K562 (cell line): ENCODE measurements around the gene DCTN2. TPM values are rescaled to one million over a fixed set of nuclear protein-coding genes. Genes with fewer than 3 reads are reported as not detected.

Source experiments
- ATAC-seq: fragments of 200-7000 bp; cut with Tn5 transposase; 3 replicates; pipeline ENCODE4 v1.9.1; 2020; ENCODE audit warnings: moderate library complexity
- BruUV-seq: library from RNA; stranded (reverse); fragments of 400-500 nt; replicated peaks from 2 replicates; lab custom pipeline; 2021; lab: Mats Ljungman, UMichigan
- CTCF ChIA-PET: fragments of 300-600 bp; formaldehyde crosslinking; extraction: SDS; loops from one replicate; lab custom pipeline; 2021; ENCODE audit warnings: low intra/inter-chr PET ratio; lab: Yijun Ruan, JAX
- POLR2A ChIA-PET: fragments of 300-600, 350-650 bp; sonication (Branson Sonifier 250); formaldehyde crosslinking; extraction: SDS; loops from one replicate; lab custom pipeline; 2021; ENCODE audit warnings: antibody characterized with exemption, inconsistent platforms; lab: Yijun Ruan, JAX
- DNase-seq, 4 experiments: peaks; one replicate each; pipeline versions ENCODE4 v3.0.0 to v3.0.0-alpha.2; 2011 to 2018; ENCODE audit warnings: low spot score in 3 of 4, mixed read lengths in 3 of 4; ENCODE audit errors: extremely low read depth in 1 of 4
- FAIRE-seq: peaks from 2 replicates; lab custom pipeline; 2011; peaks lifted over from hg19 to GRCh38; lab: Jason Lieb, UNC
- H2AFZ ChIP-seq: 2 replicates; pipeline ENCODE4 v1.6.0; 2011; ENCODE audit warnings: low read depth, low read length, control low read depth, inconsistent platforms
- H3K27ac ChIP-seq: fragments of 200-600 bp; 3 replicates; pipeline ENCODE4 v1.8.0; 2011; ENCODE audit warnings: low read depth, mild to moderate bottlenecking, control low read depth, inconsistent platforms, low read length, moderate library complexity, mixed read lengths; ENCODE audit errors: extremely low read depth
- H3K27me3 ChIP-seq, 2 experiments: fragments of 300-600 bp in 1 of 2; 2 replicates in 1 of 2; 3 replicates in 1 of 2; pipeline versions ENCODE4 v1.6.0 to v1.8.0; 2011; ENCODE audit warnings: inconsistent platforms in 2 of 2, low read length in 2 of 2, mild to moderate bottlenecking in 1 of 2, mixed read lengths in 1 of 2, moderate library complexity in 1 of 2; ENCODE audit not compliant: control insufficient read depth in 2 of 2, insufficient read depth in 2 of 2
- H3K36me3 ChIP-seq: fragments of 300-600 bp; 3 replicates; pipeline ENCODE4 v1.8.0; 2011; ENCODE audit warnings: mild to moderate bottlenecking, low read length, inconsistent platforms; ENCODE audit not compliant: control insufficient read depth, insufficient read depth
- H3K4me1 ChIP-seq, 2 experiments: fragments of 200-600 bp in 1 of 2; replicated peaks in 1 of 2; 2 replicates in 1 of 2; 3 replicates in 1 of 2; pipeline versions ENCODE4 v1.5.1 to v1.8.0; 2011; ENCODE audit warnings: inconsistent platforms in 2 of 2, low read length in 2 of 2, mild to moderate bottlenecking in 1 of 2, mixed read lengths in 1 of 2, moderate library complexity in 1 of 2; ENCODE audit not compliant: control insufficient read depth in 2 of 2, insufficient read depth in 2 of 2
- H3K4me2 ChIP-seq: 2 replicates; pipeline ENCODE4 v1.6.1; 2011; ENCODE audit warnings: low read length, control low read depth, inconsistent platforms, mixed read lengths; ENCODE audit not compliant: insufficient read depth
- H3K4me3 ChIP-seq: fragments of 200-600 bp; sonication (generic), shearing (Covaris generic); 2 replicates; pipeline ENCODE4 v1.5.1; 2016; ENCODE audit warnings: control low read depth, inconsistent platforms
- H3K79me2 ChIP-seq: fragments of 200-600 bp; 3 replicates; pipeline ENCODE4 v1.8.0; 2011; ENCODE audit warnings: low read length, inconsistent platforms; ENCODE audit not compliant: control insufficient read depth, insufficient read depth
- H3K9ac ChIP-seq, 2 experiments: 2 replicates each; pipeline versions ENCODE4 v1.6.0 to v1.6.1; 2011; ENCODE audit warnings: low read depth in 2 of 2, low read length in 2 of 2, control low read depth in 1 of 2, inconsistent platforms in 1 of 2, mild to moderate bottlenecking in 1 of 2, mixed read lengths in 1 of 2; ENCODE audit not compliant: insufficient read depth in 1 of 2
- H3K9me1 ChIP-seq: one replicate; pipeline ENCODE4 v1.6.0; 2011; ENCODE audit warnings: inconsistent platforms, mild to moderate bottlenecking, low read length, moderate library complexity; ENCODE audit not compliant: control insufficient read depth, insufficient read depth
- H3K9me3 ChIP-seq: replicated peaks from 2 replicates; pipeline ENCODE4 v1.5.1; 2011; ENCODE audit warnings: low read depth, low read length, inconsistent platforms; ENCODE audit not compliant: control insufficient read depth, insufficient read depth
- H4K20me1 ChIP-seq: replicated peaks from 2 replicates; pipeline ENCODE4 v1.6.1; 2011; ENCODE audit warnings: low read length, inconsistent platforms, mixed read lengths; ENCODE audit not compliant: control insufficient read depth, insufficient read depth
- HINFP ChIP-seq: fragments of 450-650 bp; conservative IDR thresholded peaks from 2 replicates; pipeline ENCODE4 v1.6.1; 2016; ENCODE audit warnings: missing genetic modification characterization, low read depth, mild to moderate bottlenecking, control low read depth, missing compliant biosample characterization
- NFRKB ChIP-seq: fragments of 450-650 bp; IDR thresholded peaks from 2 replicates; pipeline ENCODE4 v1.6.1; 2016; ENCODE audit warnings: low read depth
- RBBP5 ChIP-seq: fragments of 200-600 bp; sonication (generic); IDR thresholded peaks from 2 replicates; pipeline ENCODE4 v1.6.1; 2012; ENCODE audit warnings: borderline replicate concordance, mild to moderate bottlenecking, low read length, control low read depth, inconsistent platforms; ENCODE audit not compliant: insufficient read depth, poor library complexity, severe bottlenecking
- THAP12 ChIP-seq: fragments of 250-450 bp; sonication (Bioruptor Pico); IDR thresholded peaks from 2 replicates; pipeline ENCODE4 v1.9.0; 2021; ENCODE audit warnings: mild to moderate bottlenecking, inconsistent platforms
- WGBS: fragments of 100-300 bp; shearing (Covaris generic); methylation state at CpG from one replicate; pipeline ENCODE4 v1.1.6; 2016; ENCODE audit warnings: low coverage, mixed read lengths; ENCODE audit not compliant: insufficient coverage; ENCODE audit errors: missing lambda C conversion rate; 5-methylcytosine and 5-hydroxymethylcytosine counted together
- in situ Hi-C: fragments of 300-500 bp; cut with MboI; formaldehyde crosslinking; loops from 4 replicates; pipeline ENCODE4 v1.15.0; 2018; ENCODE audit warnings: inconsistent platforms, mixed read lengths
- intact Hi-C: fragments of 100-400 bp; cut with micrococcal nuclease; formaldehyde crosslinking; loops from 2 replicates; pipeline ENCODE4 v1.14.2; 2022
- polyA plus RNA-seq, 8 experiments: library from polyadenylated mRNA; depleted of rRNA in 4 of 8; stranded (reverse) in 5 of 8; unstranded in 3 of 8; fragments of >200 nt; fragmentation: Nextera tagmentation in 2 of 8; fragmentation: Illumina TruSeq in 1 of 8; extraction: Ambion mirVana in 2 of 8; extraction: Trizol in 1 of 8; gene quantifications; 2 replicates each; pipeline versions ENCODE4 v1.2.1 to v1.2.3, GENCODE V29; 2011 to 2014; ENCODE audit warnings: inconsistent platforms in 1 of 8, missing spikeins in 1 of 8
- total RNA-seq, 7 experiments: library from RNA; depleted of rRNA in 6 of 7; stranded (reverse); fragments of >200 nt in 6 of 7; fragmentation: Illumina TruSeq in 2 of 7; extraction: Trizol in 2 of 7; gene quantifications; 2 replicates each; pipeline versions ENCODE4 v1.2.1 to v1.2.3, GENCODE V29; 2011 to 2021; ENCODE audit warnings: low replicate concordance in 1 of 7

The DCTN2 gene
- total and polyA plus RNA-seq, 9 of the 15 experiments (the other 6 are each of a cell fraction or from before 2014, with no cell fraction given) = 43.6 to 270 (median 125) TPM

- POLR2A ChIA-PET = interaction anchor here (0.6 kb wide), 1 partner anchor 117 kb away, joined by 3 read pairs; no protein-coding TSS in a partner anchor
- H3K9ac ChIP-seq = peak overlapping the region; percentile 58 to 90; a peak in 3 of 4 replicates
- FAIRE-seq = no peak
These were observed 2.4 kb upstream of the DCTN2 start for GRCh38 chr12:57549203-57549908.

More at GRCh38 chr12:57549203-57549908, 2.4 kb upstream of the DCTN2 start:
- H4K20me1 ChIP-seq = no peaks in the 10 kb centered on the region
- 42% methylated on average over 9 of the region's 13 CpGs for WGBS
- peaks cover 56 to 68% of the 10 kb centered on the region in 2 experiments for H3K4me1 ChIP-seq
- in situ Hi-C loops = no loop called here
- no TSS peak for BruUV-seq
- peak overlapping the region; percentile 89 for H3K4me2 ChIP-seq
- TF ChIP-seq THAP12 = no peak
- TF ChIP-seq NFRKB = 0 out of 2 replicates have a peak, but pooled peaks have one; percentile 29
- peak; percentile 16 for TF ChIP-seq RBBP5
- TF ChIP-seq HINFP (tag) = 0 out of 2 replicates have a peak, but pooled peaks have one; percentile 10
- H2AFZ ChIP-seq = peak overlapping the region; percentile 93
- ATAC-seq = peak; percentile 3
- H3K36me3 ChIP-seq = peaks cover 21% of the 10 kb centered on the region
- DNase-seq = no peak
- H3K27ac ChIP-seq = peak overlapping the region; percentile 80
- no peaks in the 10 kb centered on the region for H3K27me3 ChIP-seq
- peak overlapping the region; percentile 69 for H3K4me3 ChIP-seq
- intact Hi-C loops = no loop called here
- H3K79me2 ChIP-seq = peaks cover 70% of the 10 kb centered on the region
- CTCF ChIA-PET = no interaction called here
- H3K9me3 ChIP-seq = no peaks in the 10 kb centered on the region
- no peaks in the 10 kb centered on the region for H3K9me1 ChIP-seq
